Activated T-cell treated with anti-CD3 and anti-CD28 coated beads for 24 hours (primary cell): ENCODE data around the gene CENPP.
A peak's percentile ranks its signal among the peaks of the same experiment; 100 is the strongest.

Source experiments
- DNase-seq: peaks from one replicate; pipeline ENCODE4 v3.0.0-alpha.2; 2020; ENCODE audit warnings: low read depth

CENPP gene

GRCh38 chr9:92660266-92660665 lies 334.5 kb downstream of the CENPP start:
- DNase-seq = no peak

- no peak for DNase-seq
Observed at GRCh38 chr9:92661127-92661526, 335.4 kb downstream of the CENPP start.

GRCh38 chr9:92661743-92662142 lies 336.0 kb downstream of the CENPP start:
- no peak for DNase-seq

GRCh38 chr9:92663126-92663525 lies 337.4 kb downstream of the CENPP start:
- no peak for DNase-seq

- DNase-seq = no peak
Observed at GRCh38 chr9:92663951-92664350, 338.2 kb downstream of the CENPP start.

- no peak for DNase-seq
Observed at GRCh38 chr9:92664394-92665152, 338.8 kb downstream of the CENPP start.

GRCh38 chr9:92665836-92666235 lies 340.1 kb downstream of the CENPP start:
- no peak for DNase-seq

GRCh38 chr9:92666236-92666635 lies 340.5 kb downstream of the CENPP start:
- DNase-seq = no peak

- no peak for DNase-seq
Observed at GRCh38 chr9:92666912-92667532, 341.3 kb downstream of the CENPP start.

GRCh38 chr9:92668746-92669526 lies 343.2 kb downstream of the CENPP start:
- DNase-seq = peak; percentile 45

GRCh38 chr9:92669527-92669889 lies 343.8 kb downstream of the CENPP start:
- peak; percentile 18 for DNase-seq
